Measurements from ENCODE around the gene CDK4. TPM values are rescaled to one million over a fixed set of nuclear protein-coding genes. Genes with fewer than 3 reads are reported as not detected.

The CDK4 gene
- total and polyA plus RNA-seq, 2 of the 4 experiments (the other 2 are of a cell fraction) = 261 to 297 TPM

DNA sequence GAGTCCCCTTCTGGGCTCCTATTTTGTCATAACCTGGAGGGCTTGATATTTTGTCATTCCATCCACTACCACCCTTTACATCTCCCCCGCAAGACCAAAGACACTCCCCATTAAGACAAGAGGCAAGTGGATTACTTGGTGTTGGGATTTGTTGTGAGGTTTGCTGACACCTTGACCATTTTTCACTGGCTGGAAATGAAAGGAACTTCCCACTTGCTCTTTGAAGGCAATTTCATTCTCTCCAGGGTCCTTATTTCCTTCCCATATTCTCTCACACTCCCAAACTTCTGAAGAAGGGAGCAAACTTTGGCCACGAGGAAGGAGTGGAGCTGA is 28.5 kb downstream of the CDK4 start:
- in situ Hi-C loops (cut with MboI; ENCODE audit: low sequenced_read_pairs) = no loop called here
- Histone ChIP-seq H3K4me3 (ENCODE audit: insufficient read depth, low read depth, low read length) (no peak overlapping the region), H3K56ac (ENCODE audit: extremely low read depth, insufficient read depth, low read length) (no peak overlapping the region), H3K14ac (replicated peaks; ENCODE audit: low read depth, low read length) (no peak overlapping the region), H3K79me1 (ENCODE audit: low read depth in 1 of 2, low read length in 2 of 2) (peaks cover 0 to 17% of the 10 kb centered on the region in 2 experiments; a peak in 1 of 4 replicates), H3K4me1 (ENCODE audit: control insufficient read depth, insufficient read depth, low read length) (0 out of 2 replicates have a peak, but pooled peaks cover 4% of the 10 kb centered on the region), H3K4me2 (ENCODE audit: low read depth, low read length) (no peak overlapping the region), H3K36me3 (ENCODE audit: control insufficient read depth, insufficient read depth, low read length) (peaks cover 28% of the 10 kb centered on the region), H2BK120ac (ENCODE audit: low read depth, low read length) (no peak overlapping the region), H2BK15ac (ENCODE audit: low read depth, low read length) (no peak overlapping the region), H3K9me3 (ENCODE audit: control insufficient read depth, insufficient read depth, low read length) (no peaks in the 10 kb centered on the region), H3K18ac (ENCODE audit: low read depth, low read length) (no peak overlapping the region), H4K91ac (ENCODE audit: insufficient read depth, low read depth, low read length) (no peak overlapping the region), H2AK5ac (ENCODE audit: low read depth, low read length) (no peak overlapping the region), H4K5ac (ENCODE audit: low read depth, low read length) (no peak overlapping the region), H2AK9ac (replicated peaks; ENCODE audit: low read depth, low read length, poor library complexity) (no peak overlapping the region), H3K9me1 (ENCODE audit: insufficient read depth, low read length) (peaks cover 10% of the 10 kb centered on the region; the same call in 1 of the 2 replicates), H3K23ac (ENCODE audit: low read depth, low read length) (no peak overlapping the region), H3K27me3 (ENCODE audit: control insufficient read depth, insufficient read depth, low read length) (no peaks in the 10 kb centered on the region; the same call in 1 of the 2 replicates), H2BK5ac (ENCODE audit: low read depth, low read length, poor library complexity, severe bottlenecking) (no peak overlapping the region), H3K27ac (ENCODE audit: insufficient read depth, low read length) (no peak overlapping the region), H4K20me1 (ENCODE audit: insufficient read depth, low read length) (peaks cover 9% of the 10 kb centered on the region; the same call in 1 of the 2 replicates), H2BK20ac (ENCODE audit: low read depth, low read length) (no peak overlapping the region), H4K8ac (ENCODE audit: low read depth in 2 of 2, low read length in 2 of 2) (no peak overlapping the region), H2AFZ (replicated peaks; ENCODE audit: low read length, poor library complexity) (no peak overlapping the region), H3K9ac (ENCODE audit: low read depth, low read length) (no peak overlapping the region), H3K4ac (ENCODE audit: low read depth, low read length) (no peak overlapping the region)
- WGBS, 2 experiments (ENCODE audit: extremely low coverage in 2 of 2, insufficient read length in 1 of 2) = no CpG with 5 or more reads among the region's 2 CpGs
- ChIA-PET CTCF (no interaction called here), POLR2A (ENCODE audit: unreplicated experiment) (interaction anchor here (0.6 kb wide), 1 partner anchor 43 kb away, joined by 12 read pairs; no protein-coding TSS in a partner anchor)
- TF ChIP-seq RCOR1 (IDR thresholded peaks at IDR 0.05; ENCODE audit: insufficient replicate concordance, low read length) (no peak), MXI1 (IDR thresholded peaks at IDR 0.05; ENCODE audit: borderline replicate concordance, low read depth, low read length) (no peak), CEBPB (IDR thresholded peaks at IDR 0.05; ENCODE audit: low read depth, low read length) (no peak), FOS (IDR thresholded peaks at IDR 0.05; ENCODE audit: low read depth, low read length) (no peak), CHD1 (IDR thresholded peaks at IDR 0.05; ENCODE audit: low read depth, low read length) (no peak), MAZ (IDR thresholded peaks at IDR 0.05; ENCODE audit: borderline replicate concordance, low read depth, low read length) (no peak), POLR2A (IDR thresholded peaks at IDR 0.05; ENCODE audit: low read depth, low read length) (no peak), RAD21 (IDR thresholded peaks at IDR 0.05; ENCODE audit: low read length) (no peak), NFE2L2 (IDR thresholded peaks at IDR 0.05; ENCODE audit: low read depth, low read length) (no peak), USF2 (IDR thresholded peaks at IDR 0.05; ENCODE audit: low read depth, low read length) (no peak), CTCF (conservative IDR thresholded peaks at IDR 0.05; ENCODE audit: low read depth, low read length) (no peak), SMC3 (IDR thresholded peaks at IDR 0.05; ENCODE audit: low read depth, low read length) (no peak), RFX5 (IDR thresholded peaks at IDR 0.05; ENCODE audit: low read depth, low read length) (no peak), MAFK (IDR thresholded peaks at IDR 0.05; ENCODE audit: low read depth, low read length) (no peak), BHLHE40 (IDR thresholded peaks at IDR 0.05; ENCODE audit: low read depth, low read length) (no peak)
- TF ChIP-seq, protein P1, sequence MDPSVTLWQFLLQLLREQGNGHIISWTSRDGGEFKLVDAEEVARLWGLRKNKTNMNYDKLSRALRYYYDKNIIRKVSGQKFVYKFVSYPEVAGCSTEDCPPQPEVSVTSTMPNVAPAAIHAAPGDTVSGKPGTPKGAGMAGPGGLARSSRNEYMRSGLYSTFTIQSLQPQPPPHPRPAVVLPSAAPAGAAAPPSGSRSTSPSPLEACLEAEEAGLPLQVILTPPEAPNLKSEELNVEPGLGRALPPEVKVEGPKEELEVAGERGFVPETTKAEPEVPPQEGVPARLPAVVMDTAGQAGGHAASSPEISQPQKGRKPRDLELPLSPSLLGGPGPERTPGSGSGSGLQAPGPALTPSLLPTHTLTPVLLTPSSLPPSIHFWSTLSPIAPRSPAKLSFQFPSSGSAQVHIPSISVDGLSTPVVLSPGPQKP (IDR thresholded peaks at IDR 0.05; ENCODE audit: borderline replicate concordance, low read depth, low read length) = no peak
- DNase-seq (no peak), ATAC-seq (ENCODE audit: low read depth) (no peak)
- intact Hi-C loops (cut with micrococcal nuclease) = no loop called here
- no TSS peak for BruUV-seq (replicated peaks)
- dilution Hi-C loops (cut with HindIII; ENCODE audit: low sequenced_read_pairs, unreplicated experiment) = no loop called here

Measured in IMR-90 (cell line).